ENCODE data around the gene CDC42. TPM values are rescaled to one million over a fixed set of nuclear protein-coding genes. Genes with fewer than 3 reads are reported as not detected.
A peak's percentile ranks its signal among the peaks of the same experiment; 100 is the strongest.

Gene CDC42
- total and polyA plus RNA-seq, 9 of the 15 experiments (the other 6 are each of a cell fraction or from before 2014, with no cell fraction given) = 186 to 398 (median 325) TPM

DNA sequence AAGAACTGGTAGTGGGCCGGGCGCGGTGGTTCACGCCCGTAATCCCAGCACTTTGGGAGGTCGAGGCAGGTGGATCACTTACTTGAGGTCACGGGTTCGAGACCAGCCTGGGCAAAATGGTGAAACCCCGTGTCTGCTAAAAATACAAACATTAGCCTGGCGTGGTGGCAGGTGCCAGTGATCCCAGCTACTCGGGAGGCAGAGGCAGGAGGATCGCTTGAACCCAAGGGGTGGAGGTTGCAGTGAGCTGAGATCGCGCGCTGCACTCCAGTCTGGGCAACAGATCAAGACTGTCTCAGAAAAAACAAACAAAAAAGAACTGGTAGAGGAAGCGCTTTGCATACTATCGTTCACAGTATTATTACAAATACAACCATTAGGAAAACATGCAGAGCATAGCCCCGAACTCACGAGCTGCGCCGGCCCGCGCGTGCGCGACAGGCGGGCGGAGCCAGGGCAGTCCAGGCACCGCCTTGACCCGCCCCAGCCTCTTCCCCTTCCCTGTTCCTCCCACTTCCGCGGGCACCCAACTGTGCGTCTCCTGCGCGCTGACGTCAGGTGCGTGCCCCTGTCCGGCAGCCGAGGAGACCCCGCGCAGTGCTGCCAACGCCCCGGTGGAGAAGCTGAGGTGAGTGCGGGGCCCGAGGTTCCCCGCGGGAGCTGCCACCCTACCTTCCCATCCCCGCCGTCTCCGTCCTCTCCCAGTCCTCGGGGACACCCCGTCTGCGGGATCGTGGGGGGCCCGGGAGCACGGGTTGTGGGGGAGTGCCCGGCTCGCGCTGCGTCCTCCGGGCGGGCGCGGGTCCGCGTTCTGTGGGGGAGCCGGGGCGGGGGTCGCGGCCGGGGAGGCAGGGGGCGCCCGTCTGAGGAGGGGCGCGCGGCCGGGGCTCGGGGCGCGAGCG lies at the start of gene CDC42 (continued):
- TF ChIP-seq ZNF431 (CRISPR knock-in tag; IDR thresholded peaks at IDR 0.05) (peak; percentile 50; the same call in 1 of the 2 replicates), IFI16 (CRISPR knock-in tag; IDR thresholded peaks at IDR 0.05) (peak; percentile 70; the same call in 1 of the 2 replicates), ZNF263 (CRISPR knock-in tag; IDR thresholded peaks at IDR 0.05; ENCODE audit: borderline replicate concordance) (peak; percentile 80), HLTF (IDR thresholded peaks at IDR 0.05) (no peak), PREB (CRISPR knock-in tag; IDR thresholded peaks at IDR 0.05) (no peak), NEUROD1 (IDR thresholded peaks at IDR 0.05; ENCODE audit: borderline replicate concordance, low read depth, low read length, partially characterized antibody) (peak; percentile 67), PHF8 (IDR thresholded peaks at IDR 0.05; ENCODE audit: borderline replicate concordance, low read length) (peak; percentile 82; the same call in 1 of the 2 replicates), TAF7 (tag; IDR thresholded peaks at IDR 0.05) (peak; percentile 65; the same call in 1 of the 2 replicates), HOMEZ (CRISPR knock-in tag; IDR thresholded peaks at IDR 0.05) (peak; percentile 54; the same call in 1 of the 2 replicates), TCFL5 (CRISPR knock-in tag; conservative IDR thresholded peaks at IDR 0.05) (no peak), JUN (IDR thresholded peaks at IDR 0.05; ENCODE audit: borderline replicate concordance, low read depth, low read length) (peak; percentile 84), JUN (CRISPR knock-in tag; IDR thresholded peaks at IDR 0.05; ENCODE audit: borderline replicate concordance) (no peak; the same call in 1 of the 2 replicates), ZNF511 (CRISPR knock-in tag; IDR thresholded peaks at IDR 0.05) (peak; percentile 78; the same call in 1 of the 2 replicates), ZNF232 (CRISPR knock-in tag; IDR thresholded peaks at IDR 0.05) (0 out of 2 replicates have a peak, but pooled peaks have one; percentile 10), ZNF561 (CRISPR knock-in tag; conservative IDR thresholded peaks at IDR 0.05) (no peak), POLR2G (IDR thresholded peaks at IDR 0.05; ENCODE audit: low read depth, low read length) (peak; percentile 93), LCOR (CRISPR knock-in tag; IDR thresholded peaks at IDR 0.05) (peak; percentile 38; the same call in 1 of the 2 replicates), ZNF57 (CRISPR knock-in tag; IDR thresholded peaks at IDR 0.05) (0 out of 2 replicates have a peak, but pooled peaks have one; percentile 26)
- TF ChIP-seq, protein P1, sequence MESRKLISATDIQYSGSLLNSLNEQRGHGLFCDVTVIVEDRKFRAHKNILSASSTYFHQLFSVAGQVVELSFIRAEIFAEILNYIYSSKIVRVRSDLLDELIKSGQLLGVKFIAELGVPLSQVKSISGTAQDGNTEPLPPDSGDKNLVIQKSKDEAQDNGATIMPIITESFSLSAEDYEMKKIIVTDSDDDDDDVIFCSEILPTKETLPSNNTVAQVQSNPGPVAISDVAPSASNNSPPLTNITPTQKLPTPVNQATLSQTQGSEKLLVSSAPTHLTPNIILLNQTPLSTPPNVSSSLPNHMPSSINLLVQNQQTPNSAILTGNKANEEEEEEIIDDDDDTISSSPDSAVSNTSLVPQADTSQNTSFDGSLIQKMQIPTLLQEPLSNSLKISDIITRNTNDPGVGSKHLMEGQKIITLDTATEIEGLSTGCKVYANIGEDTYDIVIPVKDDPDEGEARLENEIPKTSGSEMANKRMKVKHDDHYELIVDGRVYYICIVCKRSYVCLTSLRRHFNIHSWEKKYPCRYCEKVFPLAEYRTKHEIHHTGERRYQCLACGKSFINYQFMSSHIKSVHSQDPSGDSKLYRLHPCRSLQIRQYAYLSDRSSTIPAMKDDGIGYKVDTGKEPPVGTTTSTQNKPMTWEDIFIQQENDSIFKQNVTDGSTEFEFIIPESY (CRISPR knock-in tag; IDR thresholded peaks at IDR 0.05) = 0 out of 2 replicates have a peak, but pooled peaks have one; percentile 11
- TF ChIP-seq, protein P2, sequence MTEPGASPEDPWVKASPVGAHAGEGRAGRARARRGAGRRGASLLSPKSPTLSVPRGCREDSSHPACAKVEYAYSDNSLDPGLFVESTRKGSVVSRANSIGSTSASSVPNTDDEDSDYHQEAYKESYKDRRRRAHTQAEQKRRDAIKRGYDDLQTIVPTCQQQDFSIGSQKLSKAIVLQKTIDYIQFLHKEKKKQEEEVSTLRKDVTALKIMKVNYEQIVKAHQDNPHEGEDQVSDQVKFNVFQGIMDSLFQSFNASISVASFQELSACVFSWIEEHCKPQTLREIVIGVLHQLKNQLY (CRISPR knock-in tag; conservative IDR thresholded peaks at IDR 0.05) = peak in 1 of 2 experiments; percentile 12; a peak in 1 of 4 replicates
